Testis (tissue), 2 donors: ENCODE data around the gene STAC3.

Experiments
- CTCF ChIP-seq, 3 experiments: fragments of 450-650 bp in 2 of 3; fragments of 200-600 bp in 1 of 3; sonication (generic) in 1 of 3; IDR thresholded peaks; one replicate each; pipeline ENCODE4 v1.5.1; 2016 to 2019; ENCODE audit warnings: antibody characterized with exemption in 3 of 3, mild to moderate bottlenecking in 2 of 3, moderate library complexity in 1 of 3
- POLR2A ChIP-seq: fragments of 450-650 bp; IDR thresholded peaks from one replicate; pipeline ENCODE4 v1.6.1; 2017; ENCODE audit warnings: antibody characterized with exemption, mild to moderate bottlenecking, moderate library complexity

GRCh38 chr12:57236201-57236924 is 14.6 kb downstream of the STAC3 start:
- TF ChIP-seq CTCF (IDR thresholded peaks at IDR 0.05) = no peak
- TF ChIP-seq POLR2A = no peak
